ENCODE results near the gene SULT2B1.

SULT2B1 gene

GRCh38 chr19:48623556-48624066 lies 71.6 kb downstream of the SULT2B1 start:
- no peak for DNase-seq (ENCODE audit: low read depth, low spot score)
- in situ Hi-C loops (cut with HindIII; ENCODE audit: low sequenced_read_pairs), result no loop called here
- TF ChIP-seq, protein P1, sequence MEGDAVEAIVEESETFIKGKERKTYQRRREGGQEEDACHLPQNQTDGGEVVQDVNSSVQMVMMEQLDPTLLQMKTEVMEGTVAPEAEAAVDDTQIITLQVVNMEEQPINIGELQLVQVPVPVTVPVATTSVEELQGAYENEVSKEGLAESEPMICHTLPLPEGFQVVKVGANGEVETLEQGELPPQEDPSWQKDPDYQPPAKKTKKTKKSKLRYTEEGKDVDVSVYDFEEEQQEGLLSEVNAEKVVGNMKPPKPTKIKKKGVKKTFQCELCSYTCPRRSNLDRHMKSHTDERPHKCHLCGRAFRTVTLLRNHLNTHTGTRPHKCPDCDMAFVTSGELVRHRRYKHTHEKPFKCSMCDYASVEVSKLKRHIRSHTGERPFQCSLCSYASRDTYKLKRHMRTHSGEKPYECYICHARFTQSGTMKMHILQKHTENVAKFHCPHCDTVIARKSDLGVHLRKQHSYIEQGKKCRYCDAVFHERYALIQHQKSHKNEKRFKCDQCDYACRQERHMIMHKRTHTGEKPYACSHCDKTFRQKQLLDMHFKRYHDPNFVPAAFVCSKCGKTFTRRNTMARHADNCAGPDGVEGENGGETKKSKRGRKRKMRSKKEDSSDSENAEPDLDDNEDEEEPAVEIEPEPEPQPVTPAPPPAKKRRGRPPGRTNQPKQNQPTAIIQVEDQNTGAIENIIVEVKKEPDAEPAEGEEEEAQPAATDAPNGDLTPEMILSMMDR (IDR thresholded peaks at IDR 0.05; ENCODE audit: low read depth, low read length), result no peak
- peak overlapping the region; percentile 44 for H3K4me3 ChIP-seq (ENCODE audit: low read depth, low read length)

DNA sequence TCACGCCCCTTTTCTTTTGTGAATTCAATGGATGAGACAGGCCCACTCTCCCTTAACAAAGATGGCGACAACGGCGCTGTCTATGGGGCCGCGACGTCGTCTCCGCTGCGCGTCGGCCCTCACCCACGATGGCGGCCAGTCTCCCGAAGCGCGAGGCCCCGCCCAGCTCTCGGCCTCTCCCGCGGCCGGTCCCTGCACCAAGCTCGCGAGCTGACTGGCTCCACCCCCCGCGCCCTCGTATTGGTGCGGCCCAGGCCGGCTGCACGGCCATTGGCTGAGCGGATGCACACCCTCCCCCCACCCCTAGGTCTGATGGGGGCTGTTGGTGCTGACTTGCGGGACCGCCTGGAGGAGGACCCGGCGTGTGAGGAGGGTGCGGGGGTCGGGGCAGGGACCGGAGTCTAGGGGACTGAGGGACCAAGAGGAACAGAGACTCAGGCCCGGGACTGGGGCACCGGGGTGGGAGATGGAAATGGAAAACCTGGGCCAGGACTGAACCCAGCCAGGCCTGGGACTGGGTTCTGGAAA lies 72.2 kb downstream of the SULT2B1 start:
- peak overlapping the region; percentile 60 for H3K4me3 ChIP-seq (ENCODE audit: low read depth, low read length)
- in situ Hi-C loops (cut with HindIII; ENCODE audit: low sequenced_read_pairs), result no loop called here
- peak; percentile 98 for DNase-seq (ENCODE audit: low read depth, low spot score)
- TF ChIP-seq, protein P1 (IDR thresholded peaks at IDR 0.05; ENCODE audit: low read depth, low read length), result no peak

DNA sequence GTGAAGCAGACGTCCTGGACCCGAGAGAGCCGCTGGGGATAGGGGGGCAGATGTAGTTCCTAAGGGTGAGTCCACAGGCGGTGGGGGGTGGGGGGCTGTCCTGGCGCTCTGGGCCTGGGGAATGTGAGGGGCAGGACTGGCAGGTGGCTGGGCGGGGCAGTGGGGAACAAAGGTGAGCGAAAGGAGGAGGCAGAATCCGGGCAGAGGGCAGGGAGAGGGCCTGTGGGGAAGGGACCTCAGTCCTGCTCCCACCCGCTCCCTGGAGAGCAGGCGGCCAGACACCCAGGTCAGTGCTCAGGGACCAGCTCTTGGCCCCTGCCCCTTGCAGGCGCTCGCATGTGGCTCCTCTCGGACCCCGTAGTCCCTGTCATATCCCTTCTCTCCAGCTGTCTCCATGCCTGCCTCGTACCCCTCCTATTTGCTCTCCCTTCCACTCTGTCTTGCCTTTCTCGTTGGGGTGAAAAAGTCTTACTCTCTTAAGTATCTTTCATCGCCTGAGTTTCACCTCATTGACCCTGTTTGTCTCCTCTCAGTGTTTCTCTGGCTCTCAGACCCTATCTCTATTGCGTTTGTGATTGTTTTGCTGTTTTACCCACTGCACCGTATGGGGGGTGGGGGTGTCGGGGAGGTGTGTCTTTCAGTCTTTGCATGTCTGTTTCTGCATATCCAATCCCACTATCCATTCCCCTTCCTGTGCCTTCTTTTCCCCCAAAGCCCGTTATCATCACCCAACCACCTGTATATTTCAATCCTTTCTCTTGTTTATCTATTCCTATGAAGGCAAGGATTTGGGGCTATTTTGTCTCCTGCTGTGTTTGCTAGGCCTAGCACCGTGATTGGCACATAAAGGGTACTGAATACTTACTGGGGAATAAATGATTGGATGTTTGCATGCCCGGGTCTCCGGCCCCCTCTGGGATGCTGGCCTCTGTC lies 73.1 kb downstream of the SULT2B1 start:
- in situ Hi-C loops (cut with HindIII; ENCODE audit: low sequenced_read_pairs), result no loop called here
- H3K4me3 ChIP-seq (ENCODE audit: low read depth, low read length), result peak overlapping the region; percentile 60
- TF ChIP-seq, protein P1 (IDR thresholded peaks at IDR 0.05; ENCODE audit: low read depth, low read length), result no peak
- DNase-seq (ENCODE audit: low read depth, low spot score), result no peak

- TF ChIP-seq, protein P1 (IDR thresholded peaks at IDR 0.05; ENCODE audit: low read depth, low read length), result no peak
- no peak overlapping the region for H3K4me3 ChIP-seq (ENCODE audit: low read depth, low read length)
- in situ Hi-C loops (cut with HindIII; ENCODE audit: low sequenced_read_pairs), result no loop called here
- no peak for DNase-seq (ENCODE audit: low read depth, low spot score)
These were observed 73.9 kb downstream of the SULT2B1 start for GRCh38 chr19:48625891-48626327.

DNA sequence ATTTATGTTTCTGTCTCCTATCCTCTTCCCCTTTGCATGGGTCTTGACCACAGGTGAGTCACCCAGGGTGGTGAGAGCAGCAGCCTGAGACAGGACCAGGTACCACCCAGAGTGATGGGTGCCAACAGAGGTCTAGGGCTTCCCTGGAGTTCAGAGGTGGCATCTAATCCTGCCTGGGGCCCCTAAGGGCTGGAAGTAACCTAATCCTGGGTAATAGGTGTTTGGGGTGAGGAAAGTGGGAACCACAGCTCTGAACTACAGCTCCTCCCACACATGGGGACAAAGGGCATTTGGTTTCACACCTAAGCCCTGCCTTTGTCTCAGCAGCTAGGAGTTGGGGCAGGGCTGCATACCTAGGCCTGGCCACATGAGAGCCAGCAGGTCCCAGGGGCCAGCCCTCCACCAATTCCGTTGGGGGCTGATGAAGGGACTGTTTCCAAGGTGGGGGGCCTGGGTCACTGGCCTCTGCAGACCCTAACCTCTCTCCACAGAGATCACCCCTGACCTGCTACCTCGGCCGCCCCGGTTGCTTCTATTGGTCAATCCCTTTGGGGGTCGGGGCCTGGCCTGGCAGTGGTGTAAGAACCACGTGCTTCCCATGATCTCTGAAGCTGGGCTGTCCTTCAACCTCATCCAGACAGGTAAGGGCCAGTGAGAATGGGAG lies 75.4 kb downstream of the SULT2B1 start:
- no peak overlapping the region for H3K4me3 ChIP-seq (ENCODE audit: low read depth, low read length)
- TF ChIP-seq, protein P1 (IDR thresholded peaks at IDR 0.05; ENCODE audit: low read depth, low read length), result no peak
- DNase-seq (ENCODE audit: low read depth, low spot score), result no peak

DNA sequence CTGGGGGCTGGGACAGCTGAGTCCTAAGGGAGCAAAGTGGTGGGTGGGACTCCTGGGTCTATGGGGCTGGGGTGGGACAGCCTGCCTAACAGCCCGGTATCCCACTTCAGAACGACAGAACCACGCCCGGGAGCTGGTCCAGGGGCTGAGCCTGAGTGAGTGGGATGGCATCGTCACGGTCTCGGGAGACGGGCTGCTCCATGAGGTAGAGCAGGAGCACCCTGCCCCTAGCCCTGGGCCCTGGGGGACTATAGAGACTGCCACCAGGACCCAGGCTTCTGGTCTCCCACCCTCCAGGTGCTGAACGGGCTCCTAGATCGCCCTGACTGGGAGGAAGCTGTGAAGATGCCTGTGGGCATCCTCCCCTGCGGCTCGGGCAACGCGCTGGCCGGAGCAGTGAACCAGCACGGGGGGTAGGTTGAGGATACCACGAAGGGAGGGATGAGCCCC lies 75.9 kb downstream of the SULT2B1 start:
- in situ Hi-C loops (cut with HindIII; ENCODE audit: low sequenced_read_pairs), result no loop called here
- TF ChIP-seq, protein P1 (IDR thresholded peaks at IDR 0.05; ENCODE audit: low read depth, low read length), result no peak
- H3K4me3 ChIP-seq (ENCODE audit: low read depth, low read length), result no peak overlapping the region
- no peak for DNase-seq (ENCODE audit: low read depth, low spot score)

More for the DNA sequence above, 75.4 kb downstream of the SULT2B1 start:
- in situ Hi-C loops (cut with HindIII; ENCODE audit: low sequenced_read_pairs), result no loop called here
